Osteocyte (in vitro differentiated cells): ENCODE results near the gene RNF2. TPM values are rescaled to one million over a fixed set of nuclear protein-coding genes. Genes with fewer than 3 reads are reported as not detected.
"Not testable (repeated sequence)": the region's sequence is repeated elsewhere in the genome, so short reads cannot be mapped to it uniquely, and the experiment has no call there.

Source experiments
- DNase-seq: peaks from one replicate; pipeline ENCODE4 v3.0.0; 2021; ENCODE audit warnings: mixed read lengths; ENCODE audit not compliant: unreplicated experiment; ENCODE audit errors: extremely low spot score
- H3K27ac Mint-ChIP-seq: one replicate; pipeline ENCODE4 v1.8.0; 2021; ENCODE audit warnings: mild to moderate bottlenecking, mixed read lengths; ENCODE audit not compliant: unreplicated experiment
- H3K27me3 Mint-ChIP-seq: one replicate; pipeline ENCODE4 v1.8.0; 2021; ENCODE audit warnings: mixed read lengths; ENCODE audit not compliant: unreplicated experiment
- H3K36me3 Mint-ChIP-seq: one replicate; pipeline ENCODE4 v1.8.0; 2021; ENCODE audit warnings: mixed read lengths; ENCODE audit not compliant: unreplicated experiment
- H3K4me1 Mint-ChIP-seq: one replicate; pipeline ENCODE4 v1.8.0; 2021; ENCODE audit warnings: mixed read lengths; ENCODE audit not compliant: unreplicated experiment
- H3K4me3 Mint-ChIP-seq: one replicate; pipeline ENCODE4 v1.8.0; 2021; ENCODE audit warnings: mild to moderate bottlenecking, moderate library complexity, mixed read lengths; ENCODE audit not compliant: unreplicated experiment
- H3K9me3 Mint-ChIP-seq: one replicate; pipeline ENCODE4 v1.8.0; 2021; ENCODE audit warnings: mixed read lengths; ENCODE audit not compliant: unreplicated experiment
- CTCF ChIP-seq: fragments of 200-600 bp; sonication (generic); IDR thresholded peaks from 2 replicates; pipeline ENCODE4 v1.5.0; 2021; ENCODE audit warnings: antibody characterized with exemption, mild to moderate bottlenecking, moderate library complexity
- total RNA-seq: library from RNA; stranded (reverse); gene quantifications from 2 replicates; pipeline ENCODE4 v1.2.1, GENCODE V29; 2021

RNF2 gene
- total RNA-seq, 1 donor from 2014 or later, result 19.5 TPM

- Mint-ChIP-seq H3K4me1 (peaks cover 10% of the 10 kb centered on the region), H3K27ac (no peak overlapping the region), H3K36me3 (peaks cover 4% of the 10 kb centered on the region), H3K9me3 (peaks cover 2% of the 10 kb centered on the region), H3K4me3 (no peak overlapping the region), H3K27me3 (no peaks in the 10 kb centered on the region)
- no peak for DNase-seq
- no peak for TF ChIP-seq CTCF
Observed at GRCh38 chr1:185058876-185059275, 13.5 kb downstream of the RNF2 start.

GRCh38 chr1:185059950-185060571, 14.7 kb downstream of the RNF2 start:
- Mint-ChIP-seq H3K27me3 (no peaks in the 10 kb centered on the region), H3K4me3 (no peak overlapping the region), H3K27ac (no peak overlapping the region), H3K4me1 (peaks cover 10% of the 10 kb centered on the region), H3K9me3 (peaks cover 8% of the 10 kb centered on the region), H3K36me3 (peaks cover 4% of the 10 kb centered on the region)
- no peak for DNase-seq
- TF ChIP-seq CTCF, result no peak

- Mint-ChIP-seq H3K4me1 (peaks cover 10% of the 10 kb centered on the region), H3K9me3 (peaks cover 8% of the 10 kb centered on the region), H3K36me3 (peaks cover 14% of the 10 kb centered on the region), H3K27ac (no peak overlapping the region), H3K4me3 (no peak overlapping the region), H3K27me3 (no peaks in the 10 kb centered on the region)
- TF ChIP-seq CTCF, result no peak
- DNase-seq, result no peak
Observed at GRCh38 chr1:185062710-185063370, 17.5 kb downstream of the RNF2 start.

- no peak for DNase-seq
- Mint-ChIP-seq H3K27ac (no peak overlapping the region), H3K36me3 (peaks cover 16% of the 10 kb centered on the region), H3K27me3 (no peaks in the 10 kb centered on the region), H3K9me3 (peaks cover 8% of the 10 kb centered on the region), H3K4me1 (peaks cover 7% of the 10 kb centered on the region), H3K4me3 (no peak overlapping the region)
- no peak for TF ChIP-seq CTCF
Observed at GRCh38 chr1:185063719-185064118, 18.4 kb downstream of the RNF2 start.

GRCh38 chr1:185065006-185065405, 19.6 kb downstream of the RNF2 start:
- not testable (repeated sequence) for H3K27ac Mint-ChIP-seq

More at GRCh38 chr1:185065006-185065405, 19.6 kb downstream of the RNF2 start:
- not testable (repeated sequence) for H3K9me3 Mint-ChIP-seq, H3K27me3 Mint-ChIP-seq, H3K4me1 Mint-ChIP-seq, DNase-seq, H3K4me3 Mint-ChIP-seq
- peaks cover 16% of the 10 kb centered on the region for H3K36me3 Mint-ChIP-seq
